Measurements from ENCODE around the gene SLC6A4.
"Not testable (repeated sequence)": the region's sequence is repeated elsewhere in the genome, so short reads cannot be mapped to it uniquely, and the experiment has no call there.

The SLC6A4 gene

DNA sequence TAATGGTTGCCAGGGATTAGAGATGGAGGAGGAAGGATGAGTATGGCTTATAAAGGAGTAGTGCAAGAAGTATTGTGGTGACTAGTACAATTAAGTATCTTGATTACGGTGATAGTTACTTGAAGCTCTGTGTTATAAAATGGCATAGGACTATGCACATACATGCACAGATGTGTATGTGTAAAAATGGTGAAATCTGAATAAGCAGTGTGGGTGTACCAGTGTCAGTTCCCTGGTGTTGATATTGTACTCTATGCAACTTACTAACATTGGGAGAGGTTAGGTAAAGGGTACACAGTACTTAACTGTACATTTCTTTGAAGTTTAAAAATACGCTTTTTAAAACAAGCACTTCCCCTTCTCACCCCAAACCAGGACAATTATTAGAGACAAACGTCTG is 70.3 kb downstream of the SLC6A4 start:
- DNase-seq = no peak

DNA sequence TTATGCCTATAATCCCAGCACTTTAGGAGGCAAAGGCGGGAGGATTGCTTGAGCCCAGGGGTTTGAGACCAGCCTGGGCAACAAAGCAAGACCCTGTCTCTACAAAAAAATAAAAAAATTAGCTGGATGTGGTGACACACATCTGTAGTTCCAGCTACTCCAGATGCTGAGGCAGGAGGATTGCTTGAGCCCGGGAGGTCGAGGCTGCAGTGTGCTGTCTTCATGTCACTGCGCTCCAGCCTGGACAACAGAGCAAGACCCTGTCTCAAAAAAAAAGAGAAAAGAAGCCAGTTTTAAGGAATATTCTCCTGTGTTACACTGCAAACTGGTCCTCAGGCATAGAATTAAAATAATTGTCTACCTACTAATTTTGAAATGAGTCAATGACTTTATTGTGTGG is 71.0 kb downstream of the SLC6A4 start:
- DNase-seq = no peak

DNA sequence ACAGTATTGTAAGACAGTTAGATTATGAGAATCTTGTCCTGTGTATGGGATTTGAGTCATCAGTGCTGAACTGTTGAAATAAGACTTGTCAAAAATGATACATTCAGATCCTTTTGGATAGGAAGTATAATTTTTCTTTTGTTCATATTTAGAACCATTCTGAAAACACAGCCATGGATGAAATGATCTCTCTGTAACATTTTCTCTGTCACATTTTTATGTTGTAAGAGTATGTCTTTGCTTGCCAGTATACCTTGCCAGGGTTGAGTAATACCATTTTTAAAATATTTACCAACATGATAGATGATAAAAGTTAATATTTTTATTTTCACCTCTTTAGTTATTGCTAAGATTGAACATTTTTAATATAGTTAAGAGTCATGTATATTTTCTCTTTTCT is 73.9 kb downstream of the SLC6A4 start:
- no peak for DNase-seq

DNA sequence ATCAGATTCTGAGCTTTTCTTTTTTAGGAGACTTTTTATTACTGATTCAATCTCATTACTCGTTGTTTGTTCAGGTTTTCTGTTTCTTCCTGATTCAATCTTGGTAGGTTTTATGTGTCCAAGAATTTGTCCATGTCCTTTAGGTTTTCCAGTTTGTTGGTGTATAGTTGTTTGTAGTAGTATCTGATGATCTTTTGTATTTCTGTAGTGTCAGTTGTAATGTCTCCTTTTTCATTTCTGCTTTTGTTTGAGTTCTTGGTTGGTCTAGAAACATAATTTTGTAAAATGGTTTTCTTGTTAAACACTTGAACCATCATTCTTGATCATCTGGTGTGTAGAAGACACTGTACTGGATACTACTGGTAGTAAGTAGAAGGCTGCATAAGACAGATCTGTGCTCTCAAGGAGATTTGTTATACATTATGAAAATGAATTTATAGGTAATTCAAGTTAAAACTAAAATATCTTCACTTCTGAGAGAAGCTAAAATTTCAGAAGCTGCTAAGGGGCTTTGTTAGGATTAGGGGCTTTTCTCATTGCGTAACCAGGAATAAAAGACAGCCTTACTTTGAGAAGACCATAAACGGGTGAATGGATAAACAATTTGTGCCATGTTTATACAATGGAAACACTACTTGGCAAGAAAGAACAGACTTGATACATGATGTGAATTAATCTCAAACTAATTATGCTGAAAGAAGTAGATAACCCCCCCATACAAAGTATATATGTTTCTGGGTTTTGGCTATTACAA is 74.9 kb downstream of the SLC6A4 start:
- no peak for DNase-seq

DNA sequence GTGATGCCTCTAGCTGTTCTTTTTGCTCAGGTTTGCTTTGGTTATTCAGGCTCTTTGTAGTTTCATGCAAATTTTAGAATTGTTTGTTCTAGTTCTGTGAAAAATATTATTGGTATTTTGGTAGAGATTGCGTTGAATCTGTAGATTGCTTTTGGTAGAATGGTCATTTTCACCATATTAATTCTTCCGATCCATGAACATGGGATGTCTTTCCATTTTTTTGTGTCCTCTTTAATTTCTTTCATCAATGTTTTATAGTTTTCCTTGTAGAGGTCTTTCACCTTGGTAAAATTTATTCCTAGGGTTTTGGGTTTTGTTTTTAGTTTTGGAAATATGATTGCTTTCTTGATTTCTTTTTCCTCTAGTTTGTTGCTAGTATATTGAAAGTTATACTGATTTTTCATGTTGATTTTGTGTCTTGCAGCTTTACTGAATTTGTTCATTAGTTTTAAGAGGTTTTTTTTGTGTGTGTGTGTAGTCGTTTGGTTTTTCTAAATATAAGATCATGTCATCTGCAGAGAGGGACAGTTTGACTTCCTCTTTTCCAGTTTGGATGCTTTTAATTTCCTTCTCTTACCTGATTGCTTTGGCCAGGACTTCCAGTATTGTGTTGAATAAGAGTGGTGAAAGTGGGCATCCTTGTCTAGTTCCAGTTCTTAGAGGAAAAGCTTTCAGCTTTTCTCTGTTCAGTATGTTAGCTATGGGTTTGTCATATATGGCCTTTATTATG is 76.4 kb downstream of the SLC6A4 start:
- DNase-seq = no peak

DNA sequence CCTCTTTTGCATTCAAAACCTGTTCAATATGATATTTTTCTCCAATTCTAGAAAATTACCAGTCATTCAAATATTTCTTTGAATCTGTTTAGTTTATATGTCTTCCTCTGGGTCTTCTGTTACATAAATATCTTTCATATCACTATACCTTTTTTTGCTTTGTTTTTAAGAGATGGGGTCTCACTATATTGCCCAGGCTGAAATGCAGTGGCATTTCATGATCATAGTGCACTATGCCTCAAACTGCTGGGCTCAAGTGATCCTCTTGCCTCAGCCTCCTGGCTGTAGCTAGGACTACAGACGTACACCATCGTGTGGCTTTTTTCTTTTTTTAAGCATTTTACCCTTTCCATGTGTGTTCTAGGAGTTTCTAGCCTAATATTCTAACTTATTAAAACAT is 80.1 kb downstream of the SLC6A4 start:
- DNase-seq = no peak

DNA sequence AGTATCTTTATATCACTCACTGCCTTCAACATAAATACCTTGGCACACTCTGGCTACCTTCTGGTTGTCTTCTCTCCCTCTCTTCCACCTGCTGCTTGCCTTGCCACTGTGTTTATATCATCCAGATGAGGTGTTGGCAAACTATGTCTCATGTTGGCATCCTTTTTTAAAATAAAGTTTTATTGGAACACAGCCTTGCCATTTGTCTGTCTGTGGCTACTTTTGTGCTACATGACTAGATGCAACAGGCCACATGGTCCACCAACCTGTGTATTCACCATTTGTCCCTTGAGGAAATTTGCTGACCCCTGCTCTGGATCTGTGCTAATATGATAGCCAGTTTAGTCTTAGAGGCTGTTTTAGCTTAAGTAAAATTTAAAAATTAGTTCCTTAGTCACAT is 82.0 kb downstream of the SLC6A4 start:
- DNase-seq = no peak

DNA sequence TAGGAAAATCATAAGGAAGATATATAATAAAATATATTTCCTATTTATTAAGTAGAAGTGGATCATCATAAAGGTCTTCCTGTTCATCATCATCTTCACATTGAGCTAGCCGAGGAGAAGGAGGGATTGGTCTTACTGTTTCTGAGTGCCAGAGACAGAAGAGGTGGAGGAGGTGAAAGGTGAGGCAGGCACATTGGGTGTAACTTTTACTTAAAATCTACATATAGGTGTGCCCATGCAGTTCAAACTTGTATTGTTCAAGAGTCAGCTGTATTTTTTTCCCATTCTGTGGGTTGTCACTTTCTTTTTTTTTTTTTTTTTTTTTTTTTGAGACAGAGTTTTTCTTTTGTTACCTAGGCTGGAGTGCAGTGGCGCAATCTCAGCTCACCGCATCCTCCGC is 84.0 kb downstream of the SLC6A4 start:
- DNase-seq = no peak

DNA sequence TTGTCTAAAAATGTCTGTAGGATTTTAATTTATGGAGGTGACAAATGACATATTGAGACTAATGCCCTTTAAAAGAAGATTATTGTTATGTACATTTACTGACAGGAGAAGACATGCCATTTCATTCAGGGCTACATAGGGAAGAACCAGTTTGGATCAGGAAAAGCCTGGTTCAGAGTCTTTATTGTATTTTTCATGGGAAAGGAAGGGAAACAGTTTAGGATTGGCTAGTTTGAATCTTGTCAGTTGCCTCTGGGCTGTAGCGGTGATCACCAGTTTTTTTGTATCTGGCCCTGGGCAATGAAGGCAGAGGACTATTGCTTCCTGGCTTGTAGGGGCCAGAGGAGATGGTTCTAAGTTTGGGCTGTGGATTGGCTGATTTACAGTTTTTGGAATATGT is 87.1 kb downstream of the SLC6A4 start:
- no peak for DNase-seq

DNA sequence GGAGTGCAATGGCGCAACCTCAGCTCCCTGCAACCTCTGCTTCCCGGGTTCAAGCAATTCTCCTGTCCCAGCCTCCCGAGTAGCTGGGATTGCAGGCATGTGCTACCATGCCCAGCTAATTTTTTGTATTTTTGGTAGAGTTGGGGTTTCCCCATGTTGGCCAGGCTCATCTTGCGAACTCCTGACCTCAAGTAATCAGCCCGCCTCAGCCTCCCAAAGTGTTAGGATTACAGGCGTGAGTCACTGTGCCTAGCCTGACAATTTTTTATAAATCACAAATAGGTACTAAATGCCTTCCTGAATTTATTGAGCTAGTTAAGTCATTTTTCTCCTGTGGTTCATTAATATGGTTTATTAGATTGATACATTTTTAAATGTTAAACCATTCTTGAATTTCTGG is 87.6 kb downstream of the SLC6A4 start:
- DNase-seq = not testable (repeated sequence)

Measured in activated effector memory CD4-positive, alpha-beta T cell treated with anti-CD3 and anti-CD28 coated beads, Interleukin-2, amount 50 U/mL, for 16 hours (primary cell).